CD1c-positive myeloid dendritic cell (primary cell): Measurements from ENCODE around the gene SLN.
"Not testable (repeated sequence)": the region's sequence is repeated elsewhere in the genome, so short reads cannot be mapped to it uniquely, and the experiment has no call there.

ENCODE experiments used
- DNase-seq: peaks from one replicate; pipeline ENCODE4 v3.0.0-alpha.2; 2016; ENCODE audit errors: extremely low spot score

The SLN gene

DNA sequence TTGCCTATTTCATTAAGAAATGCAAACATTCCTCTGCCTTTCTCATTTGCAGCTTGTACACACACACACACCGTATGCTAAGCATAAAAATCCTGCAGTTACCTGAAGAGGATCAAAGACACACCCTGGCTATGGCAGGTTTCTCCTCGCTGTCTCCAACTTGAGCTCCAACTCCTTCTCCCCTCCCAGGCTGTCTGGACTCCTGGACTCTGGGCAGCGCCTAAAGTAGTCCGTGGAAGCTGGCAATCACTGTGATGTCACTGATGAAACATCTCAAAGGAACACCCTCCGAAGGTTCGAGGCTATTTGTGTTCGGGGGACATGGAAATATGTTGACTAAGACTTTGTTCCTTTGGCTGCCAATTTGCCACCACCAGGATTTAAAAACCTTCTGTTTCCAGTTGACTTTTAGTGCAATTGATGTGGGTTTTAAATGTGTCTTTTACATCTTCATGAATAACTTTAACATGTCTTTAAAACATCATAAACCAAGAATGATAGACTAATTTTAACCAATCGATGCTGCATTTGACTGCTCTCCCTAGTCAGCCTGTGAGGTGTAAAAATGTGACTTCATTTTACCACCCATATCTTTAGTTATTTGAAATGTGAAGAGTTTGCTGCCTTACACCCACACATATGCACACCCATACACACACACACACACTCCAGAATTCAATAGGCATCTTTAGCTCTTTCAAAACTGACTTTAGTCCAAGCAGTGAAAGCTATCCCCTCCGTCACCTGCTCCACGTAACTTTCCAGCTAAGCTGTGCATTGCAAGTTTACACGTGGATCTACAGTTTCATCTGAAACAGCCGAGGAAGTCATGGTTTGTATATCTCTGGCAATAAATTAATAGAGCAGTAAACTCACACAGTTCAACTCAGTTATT, at the start of gene SLN:
Gene SLN (minus strand): TSS at position 196 of the 895 bp plus-strand sequence.
- no peak for DNase-seq

DNA sequence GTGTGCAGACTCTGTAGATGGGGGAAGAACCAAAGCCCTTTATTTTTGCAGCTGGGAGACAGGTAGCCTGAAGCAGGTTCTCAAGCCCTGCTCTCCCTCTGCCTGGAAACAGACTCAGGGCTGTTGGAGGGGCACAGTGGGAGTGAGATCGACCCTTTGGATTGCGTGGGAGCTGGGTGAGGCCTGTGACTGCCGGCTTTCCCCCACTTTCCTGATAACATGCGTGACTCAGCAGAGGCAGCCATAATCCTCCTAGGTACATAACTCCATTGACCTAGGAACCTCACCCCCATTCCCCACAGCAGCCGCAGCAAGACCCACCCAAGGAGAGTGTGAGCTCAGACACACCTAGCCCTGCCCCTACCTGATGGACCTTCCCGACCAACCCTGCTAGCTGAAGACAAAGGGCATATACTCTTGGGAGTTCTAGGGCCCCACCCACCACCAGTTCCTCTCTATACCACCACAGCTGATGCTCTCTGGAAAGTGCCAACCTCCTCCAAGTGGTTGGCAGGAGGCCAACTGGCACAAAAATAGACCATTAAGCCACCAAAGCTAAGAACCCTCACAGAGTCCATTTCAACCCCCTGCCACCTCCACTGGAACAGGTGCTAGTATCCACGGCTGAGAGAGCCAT, 47.0 kb upstream of the SLN start:
- DNase-seq: not testable (repeated sequence)

DNA sequence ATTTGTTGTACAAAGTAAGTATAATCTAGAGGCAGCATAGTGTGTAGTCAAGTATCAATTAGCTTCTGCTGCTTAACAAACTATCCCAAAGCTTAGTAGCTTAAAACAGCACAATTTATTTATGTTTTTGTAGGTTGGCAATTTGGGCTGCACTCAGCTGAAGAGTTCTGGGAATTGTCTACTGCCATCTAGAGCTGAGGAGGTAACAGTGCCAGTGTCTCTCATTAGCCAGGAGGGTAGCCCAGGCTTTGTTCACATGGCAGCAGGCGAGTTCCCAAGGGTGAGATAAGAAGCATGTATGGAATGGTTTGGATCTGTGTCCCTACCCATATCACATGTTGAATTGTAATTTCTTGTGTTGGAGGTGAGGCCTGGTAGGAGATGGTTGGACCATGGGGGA, 45.8 kb upstream of the SLN start:
- DNase-seq: no peak

DNA sequence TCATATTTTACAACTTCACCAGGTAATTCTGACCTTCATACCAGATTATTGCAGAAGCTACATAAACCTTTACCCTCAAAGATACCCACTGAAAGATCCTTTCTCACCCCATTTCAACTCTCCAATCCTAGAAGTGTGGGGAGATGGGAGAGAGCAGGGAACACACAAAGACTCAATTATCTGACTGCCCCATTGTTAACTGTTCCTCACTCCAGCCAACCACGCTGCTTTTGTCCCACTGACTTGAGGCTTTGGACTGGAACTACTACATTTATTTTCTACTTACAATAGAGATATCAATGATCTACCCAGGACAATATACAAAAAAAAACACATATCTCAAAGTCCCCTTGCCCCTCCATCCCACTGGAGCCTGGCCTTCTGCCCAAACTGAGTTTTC, 44.7 kb upstream of the SLN start:
- no peak for DNase-seq

DNA sequence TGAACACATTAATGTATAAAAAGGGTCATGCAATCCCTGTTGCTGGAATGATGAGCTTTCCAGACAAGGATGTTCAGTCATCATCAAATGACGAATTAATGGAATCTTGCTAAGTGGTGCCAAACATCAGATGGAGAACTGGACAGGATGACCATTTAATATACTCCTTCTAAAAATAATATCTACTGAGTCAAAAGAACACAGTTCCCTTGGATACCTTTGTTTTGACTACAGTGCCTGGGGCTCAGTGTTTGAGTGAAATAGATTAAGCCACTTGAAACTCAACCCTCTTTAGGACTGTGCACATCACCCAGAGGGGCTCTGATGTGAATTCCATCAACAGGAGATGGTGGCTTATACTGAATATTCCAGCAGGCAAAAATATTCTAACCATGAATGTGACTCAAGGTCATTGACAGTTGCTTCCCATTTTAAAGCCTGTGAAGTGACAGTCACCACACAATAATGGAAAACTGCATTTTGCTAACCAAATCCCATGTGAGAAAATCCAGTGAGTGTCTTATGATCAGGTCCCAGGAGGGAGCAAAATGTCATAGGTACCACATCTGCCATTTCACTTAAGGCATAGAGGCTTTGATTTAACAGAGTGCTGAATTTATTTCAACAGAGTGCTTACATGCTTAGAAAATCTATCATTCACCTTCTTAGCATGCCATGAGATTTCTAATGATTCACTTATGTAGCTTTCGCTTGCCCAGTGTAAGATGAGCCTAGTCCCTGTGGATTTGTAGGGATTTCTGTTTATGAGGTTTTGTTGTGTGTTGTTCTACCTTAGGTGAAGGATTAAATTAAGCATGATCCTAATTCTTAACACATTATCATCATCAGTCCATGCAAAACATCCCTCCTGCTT, 41.3 kb upstream of the SLN start:
- DNase-seq: no peak

DNA sequence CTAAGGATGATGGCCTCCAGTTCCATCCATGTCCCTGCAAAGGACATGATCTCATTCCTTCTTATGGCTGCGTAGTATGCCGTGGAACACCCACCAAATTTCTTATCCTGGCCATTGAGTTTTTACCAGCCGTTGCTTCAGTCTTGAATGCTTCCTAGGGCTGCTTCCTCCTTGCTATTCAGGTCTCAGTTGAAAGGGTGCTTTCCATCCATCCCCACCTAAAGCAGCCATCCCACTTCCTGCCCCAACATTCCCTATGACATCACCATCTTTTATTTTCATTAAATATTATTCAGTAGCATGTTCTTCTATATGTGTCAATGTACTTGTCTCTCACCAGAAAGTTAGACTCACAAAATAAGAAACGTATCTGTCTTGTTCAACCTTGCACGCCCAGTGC, 40.7 kb upstream of the SLN start:
- DNase-seq: no peak

DNA sequence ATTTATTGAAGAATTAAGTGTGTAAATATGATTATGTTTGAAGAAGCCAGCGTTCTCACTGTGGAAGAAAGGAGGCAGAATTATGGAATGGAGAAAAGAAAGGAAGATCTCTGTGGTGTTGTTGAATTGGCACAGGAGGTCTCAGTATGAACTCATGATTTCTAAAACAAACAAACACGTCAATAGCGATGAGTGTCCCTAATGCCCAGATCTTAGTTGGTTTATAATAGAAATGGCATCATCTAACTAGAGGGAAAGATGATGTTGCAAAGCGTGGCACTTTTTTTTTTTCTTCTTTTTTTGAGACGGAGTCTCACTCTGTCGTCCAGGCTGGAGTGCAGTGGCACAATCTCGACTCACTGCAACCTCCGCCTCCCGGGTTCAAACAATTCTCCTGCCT, 39.2 kb upstream of the SLN start:
- DNase-seq: no peak

DNA sequence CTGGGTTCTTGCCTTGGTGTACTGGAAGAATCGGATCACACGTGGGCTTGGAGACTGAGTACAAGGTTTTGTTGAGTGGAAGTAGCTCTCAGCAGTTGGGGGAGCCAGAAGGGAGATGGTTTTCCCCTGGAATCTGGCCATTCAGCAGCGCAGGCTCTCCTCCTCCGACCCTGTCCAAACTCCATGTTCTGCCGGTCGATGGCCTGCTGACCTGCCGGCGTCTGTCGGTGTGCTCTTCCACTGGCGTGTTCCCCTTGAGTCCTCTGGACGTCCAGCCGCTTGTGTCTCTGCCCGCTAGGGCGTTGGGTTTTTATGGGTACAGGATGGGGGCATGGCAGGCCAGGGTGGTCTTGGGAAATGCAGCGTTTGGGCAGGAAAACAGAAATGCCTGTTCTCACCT, 38.5 kb upstream of the SLN start:
- no peak for DNase-seq

DNA sequence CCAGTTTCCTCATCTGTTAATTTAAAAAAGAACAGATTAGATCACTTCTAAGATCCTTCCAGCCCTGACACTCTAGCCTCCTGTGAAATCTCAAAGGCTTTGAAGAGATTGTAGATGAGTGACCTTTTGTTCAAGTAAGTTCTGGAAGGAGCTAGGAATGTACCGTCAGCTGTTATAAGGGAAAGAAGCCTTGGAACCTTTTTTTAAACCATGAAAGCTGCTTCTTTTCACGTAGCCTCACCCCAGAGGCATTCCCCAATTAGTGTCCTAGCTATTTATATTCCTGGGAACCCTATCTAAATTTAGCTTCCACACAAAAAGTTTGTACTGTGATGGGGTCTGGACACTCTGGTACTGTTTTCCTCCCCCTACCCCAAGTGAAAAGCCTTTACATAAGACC, 35.8 kb upstream of the SLN start:
- DNase-seq: no peak

DNA sequence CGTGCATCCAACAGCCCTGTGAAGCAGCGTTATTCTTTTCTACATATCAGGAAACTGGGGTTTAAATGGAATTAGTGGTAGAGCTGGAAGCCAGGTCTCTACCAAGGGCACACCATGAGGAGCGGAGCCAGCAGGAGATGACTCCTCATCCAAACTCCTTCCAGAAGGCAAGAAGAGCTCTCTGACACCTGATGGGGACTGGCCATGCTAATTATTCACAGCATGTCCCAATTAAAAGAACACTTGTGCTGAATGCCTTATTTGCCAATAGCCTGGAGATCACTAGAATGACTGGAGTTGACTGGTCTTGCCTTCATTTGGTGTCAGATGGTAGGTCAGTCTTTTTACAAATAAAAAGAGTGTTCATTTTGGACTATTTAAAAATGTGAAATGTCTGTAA, 32.9 kb upstream of the SLN start:
- no peak for DNase-seq

DNA sequence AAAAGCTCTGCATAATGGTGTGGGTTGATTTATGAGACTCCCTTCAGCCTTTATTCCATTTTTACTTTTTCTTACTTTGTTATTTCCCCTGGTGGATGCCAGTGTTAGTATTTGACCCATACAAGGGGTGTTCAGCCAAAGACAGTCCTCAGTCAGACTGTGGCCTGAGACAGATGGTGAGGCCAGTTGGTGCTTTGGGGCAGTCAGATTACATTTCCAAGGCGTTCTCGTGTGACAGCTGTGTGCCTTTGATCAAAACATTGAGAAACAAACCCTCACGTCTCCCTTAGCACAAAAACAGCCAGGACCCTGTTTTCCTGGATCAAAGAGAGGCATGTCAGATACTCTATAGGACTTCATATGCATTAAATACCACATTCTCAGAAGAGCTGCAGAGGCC, 31.3 kb upstream of the SLN start:
- no peak for DNase-seq

DNA sequence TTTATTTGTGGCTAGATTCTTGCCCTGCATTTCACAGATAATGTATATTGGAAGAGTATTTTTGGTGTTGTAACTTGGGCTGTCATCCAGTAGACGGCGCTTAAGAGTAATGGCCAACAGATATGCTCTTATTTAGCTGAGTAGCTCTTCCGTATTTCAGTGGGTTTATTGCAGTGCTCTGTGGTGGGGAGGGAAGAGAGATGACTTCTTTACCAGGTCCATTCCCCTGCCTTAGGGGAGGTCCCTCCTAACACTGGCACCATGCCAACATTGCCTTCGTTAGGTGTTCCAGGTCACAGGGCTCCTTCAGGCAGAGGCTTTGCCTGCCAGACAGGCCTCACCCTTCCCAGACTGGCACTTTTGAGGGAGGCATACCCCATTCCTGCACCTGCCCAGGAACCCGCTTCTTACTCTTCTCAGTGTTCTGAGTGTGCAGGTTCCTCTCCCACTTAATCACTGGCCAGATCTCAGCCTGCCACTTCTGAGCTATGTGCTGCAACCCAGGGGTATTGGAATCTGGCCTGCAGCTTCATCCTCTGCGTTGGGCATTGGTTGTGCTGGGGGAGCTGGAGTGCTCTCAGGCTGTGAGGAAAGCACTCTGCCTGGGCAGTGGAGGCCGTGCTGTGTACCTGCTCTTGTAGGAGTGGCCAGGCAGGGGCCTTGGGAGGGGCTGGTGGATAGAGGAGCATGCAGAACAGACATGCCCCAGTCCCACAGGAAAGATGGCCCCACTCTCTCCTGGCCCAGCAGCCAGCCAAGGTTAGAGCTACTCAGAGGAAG, 29.4 kb upstream of the SLN start:
- peak; percentile 53 for DNase-seq

DNA sequence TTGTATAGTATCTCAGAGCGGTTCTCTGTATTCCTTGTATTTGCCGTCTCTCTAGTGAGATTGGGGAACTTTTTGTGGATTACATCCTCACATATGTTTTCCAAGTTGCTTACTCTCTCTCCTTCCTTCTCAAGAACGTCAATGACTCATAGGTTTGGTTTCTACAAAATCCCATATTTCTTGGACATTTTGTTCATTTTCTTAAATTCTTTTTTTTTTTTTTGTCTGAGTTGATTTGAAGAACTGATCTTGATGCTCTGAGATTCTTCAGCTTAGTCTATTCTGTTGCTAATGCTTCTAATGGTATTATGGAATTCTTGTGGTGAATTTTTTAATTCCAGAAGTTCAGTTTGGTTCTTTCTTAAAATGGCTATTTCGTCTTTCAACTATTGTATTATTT, 28.4 kb upstream of the SLN start:
- DNase-seq: no peak

DNA sequence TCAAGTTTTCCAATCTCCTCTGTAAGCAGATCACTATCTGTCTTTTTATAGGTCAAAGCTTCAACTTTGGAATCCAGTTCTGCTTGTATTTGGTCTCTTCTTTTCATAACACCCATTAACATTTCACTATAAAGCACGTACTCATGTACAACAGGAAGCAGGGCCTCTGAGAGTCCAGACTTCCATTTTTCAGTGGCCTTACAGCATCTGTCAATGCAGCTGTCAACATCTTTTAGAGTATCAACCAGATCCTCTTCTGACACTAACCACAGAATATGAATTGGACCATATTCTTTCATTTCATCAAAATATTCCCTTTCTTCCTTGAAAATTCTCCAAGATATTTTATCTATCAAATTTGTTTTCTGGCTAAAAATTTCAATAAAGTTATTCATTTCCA, 24.7 kb upstream of the SLN start:
- no peak for DNase-seq

DNA sequence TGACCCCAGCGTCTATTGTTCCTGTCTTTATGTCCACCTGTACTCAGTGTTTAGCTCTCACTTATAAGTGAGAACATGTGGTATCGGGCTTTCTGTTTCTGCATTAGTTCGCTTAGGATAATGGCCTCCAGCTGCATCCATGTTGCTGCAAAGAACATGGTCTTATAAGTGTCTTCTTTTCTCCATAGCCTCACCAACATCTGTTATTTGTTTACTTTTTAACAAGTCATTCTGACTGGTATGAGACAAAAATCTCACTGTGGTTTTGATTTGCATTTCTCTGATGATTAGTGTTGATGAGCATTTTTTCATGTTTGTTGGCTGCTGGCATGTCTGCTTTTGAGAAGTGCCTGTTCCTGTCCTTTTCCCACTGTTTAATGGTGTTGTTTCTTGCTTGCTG, 21.7 kb upstream of the SLN start:
- no peak for DNase-seq

DNA sequence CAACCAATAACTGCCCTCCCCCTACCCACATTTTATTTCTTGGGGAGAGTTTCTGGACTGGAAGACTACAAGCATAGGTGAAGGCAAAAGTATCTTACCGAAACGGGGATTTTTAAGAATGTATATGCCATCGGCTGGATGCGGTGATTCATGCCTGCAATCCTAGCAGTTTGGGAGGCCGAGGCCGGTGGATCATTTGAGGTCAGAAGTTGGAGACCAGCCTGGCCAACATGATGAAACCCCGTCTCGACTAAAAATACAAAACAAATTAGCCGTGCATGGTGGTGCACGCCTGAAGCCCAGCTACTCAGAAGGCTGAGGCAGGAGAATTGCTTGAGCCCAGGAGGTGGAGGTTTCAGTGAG, 20.8 kb upstream of the SLN start:
- DNase-seq: no peak

DNA sequence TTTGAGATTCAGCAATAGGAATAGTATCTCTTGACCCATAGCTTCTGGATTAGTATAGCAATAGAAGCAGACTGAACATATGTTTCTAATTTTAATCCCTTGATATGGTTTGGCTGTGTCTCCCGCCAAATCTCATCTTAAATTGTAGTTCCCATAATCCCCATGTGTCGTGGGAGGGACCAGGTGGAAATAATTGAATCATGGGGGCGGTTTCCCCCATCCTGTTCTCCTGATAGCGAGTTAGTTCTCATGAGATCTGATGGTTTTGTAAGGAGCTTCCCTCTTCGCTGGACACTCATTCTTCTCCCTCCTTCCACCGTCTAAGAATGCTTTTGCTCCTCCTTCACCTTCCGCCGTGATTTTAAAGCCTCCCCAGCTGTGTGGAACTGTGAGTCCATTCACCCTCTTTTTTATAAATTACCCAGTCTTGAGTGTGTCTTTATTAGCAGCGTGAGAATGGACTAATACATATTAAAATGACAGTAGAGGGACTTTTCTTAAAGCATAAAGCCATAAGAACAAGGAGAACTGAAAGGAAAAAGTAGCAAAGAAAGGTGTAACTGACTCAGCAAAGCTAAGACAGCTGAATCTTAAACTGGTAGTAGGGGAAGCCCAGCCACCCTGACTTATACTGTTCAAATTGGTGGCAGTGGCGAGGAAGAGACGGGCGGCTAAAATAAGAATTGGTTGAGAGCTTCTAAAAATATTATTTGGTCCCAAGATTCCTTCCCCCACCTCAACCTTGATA, 20.3 kb upstream of the SLN start:
- DNase-seq: no peak

DNA sequence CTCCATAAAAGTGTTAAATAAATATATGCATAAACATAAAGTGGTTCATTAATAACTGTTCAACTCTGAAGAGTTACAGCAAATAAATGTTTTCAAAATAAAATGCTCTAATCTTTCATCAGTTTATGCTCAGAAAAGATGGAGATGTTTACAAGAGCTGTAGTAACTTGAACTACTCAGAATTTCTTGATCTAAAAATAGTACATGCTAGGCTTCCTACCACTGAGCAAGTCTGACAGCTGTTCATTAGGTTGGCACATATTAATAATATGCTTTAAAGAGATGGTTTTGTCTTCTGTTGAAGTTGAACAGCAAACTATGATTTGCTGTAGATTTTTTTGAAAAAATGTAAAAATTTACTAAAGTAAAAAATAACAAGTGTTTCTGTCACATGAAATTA, 10.8 kb upstream of the SLN start:
- DNase-seq: no peak

DNA sequence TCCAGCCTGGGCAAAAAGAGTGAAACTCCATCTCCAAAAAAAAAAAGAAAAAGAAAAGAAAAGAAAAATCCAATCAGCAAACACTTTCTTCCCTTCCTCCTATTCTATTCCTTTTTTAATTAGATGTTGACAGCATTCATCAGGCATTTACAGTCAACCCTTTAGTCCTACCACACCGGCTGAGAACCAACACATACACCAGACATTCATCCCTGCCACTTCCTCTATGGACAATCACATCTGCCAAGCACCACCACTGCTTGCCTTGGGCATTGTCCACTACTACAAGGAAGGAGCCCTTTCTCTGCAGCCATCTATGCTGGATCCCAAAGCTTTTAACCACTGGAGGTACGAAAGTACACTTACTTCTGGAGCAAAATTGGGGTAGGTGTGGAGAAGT, 9.4 kb upstream of the SLN start:
- DNase-seq: no peak

DNA sequence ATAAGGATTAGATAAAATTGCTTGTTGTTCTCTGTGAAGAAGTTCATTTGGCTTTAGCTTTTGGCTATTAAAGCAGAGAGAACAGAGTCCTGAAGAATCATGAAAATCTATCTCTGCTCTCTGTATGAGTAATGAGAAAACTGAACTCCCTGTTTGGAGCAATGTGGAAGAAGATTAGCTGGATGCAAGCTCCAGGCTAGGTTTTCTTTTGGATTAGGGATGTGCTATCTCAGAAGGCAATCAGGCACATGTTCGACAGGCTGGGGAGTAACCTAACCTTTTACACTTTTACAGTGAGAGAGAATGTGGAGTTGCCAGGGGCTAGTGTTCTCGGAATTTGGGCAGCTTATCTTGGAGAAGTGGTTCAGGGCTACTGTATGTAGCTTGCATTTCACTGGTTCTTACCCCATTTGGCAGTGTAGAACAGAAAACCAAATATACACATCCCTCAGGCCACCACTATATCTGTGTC, 8.5 kb upstream of the SLN start:
- DNase-seq: no peak
